K562 (cell line): ENCODE results near the gene IL12RB1. TPM values are rescaled to one million over a fixed set of nuclear protein-coding genes. Genes with fewer than 3 reads are reported as not detected.

Experiments
- ATAC-seq: fragments of 200-7000 bp; cut with Tn5 transposase; 3 replicates; pipeline ENCODE4 v1.9.1; 2020; ENCODE audit warnings: moderate library complexity
- BruUV-seq: library from RNA; stranded (reverse); fragments of 400-500 nt; replicated peaks from 2 replicates; lab custom pipeline; 2021; lab: Mats Ljungman, UMichigan
- CTCF ChIA-PET: fragments of 300-600 bp; formaldehyde crosslinking; extraction: SDS; loops from one replicate; lab custom pipeline; 2021; ENCODE audit warnings: low intra/inter-chr PET ratio; lab: Yijun Ruan, JAX
- POLR2A ChIA-PET: fragments of 300-600, 350-650 bp; sonication (Branson Sonifier 250); formaldehyde crosslinking; extraction: SDS; loops from one replicate; lab custom pipeline; 2021; ENCODE audit warnings: antibody characterized with exemption, inconsistent platforms; lab: Yijun Ruan, JAX
- DNase-seq, 4 experiments: peaks; one replicate each; pipeline versions ENCODE4 v3.0.0 to v3.0.0-alpha.2; 2011 to 2018; ENCODE audit warnings: low spot score in 3 of 4, mixed read lengths in 3 of 4; ENCODE audit errors: extremely low read depth in 1 of 4
- FAIRE-seq: peaks from 2 replicates; lab custom pipeline; 2011; peaks lifted over from hg19 to GRCh38; lab: Jason Lieb, UNC
- H2AFZ ChIP-seq: 2 replicates; pipeline ENCODE4 v1.6.0; 2011; ENCODE audit warnings: low read depth, low read length, control low read depth, inconsistent platforms
- H3K27ac ChIP-seq: fragments of 200-600 bp; 3 replicates; pipeline ENCODE4 v1.8.0; 2011; ENCODE audit warnings: low read depth, mild to moderate bottlenecking, control low read depth, inconsistent platforms, low read length, moderate library complexity, mixed read lengths; ENCODE audit errors: extremely low read depth
- H3K27me3 ChIP-seq, 2 experiments: fragments of 300-600 bp in 1 of 2; 2 replicates in 1 of 2; 3 replicates in 1 of 2; pipeline versions ENCODE4 v1.6.0 to v1.8.0; 2011; ENCODE audit warnings: inconsistent platforms in 2 of 2, low read length in 2 of 2, mild to moderate bottlenecking in 1 of 2, mixed read lengths in 1 of 2, moderate library complexity in 1 of 2; ENCODE audit not compliant: control insufficient read depth in 2 of 2, insufficient read depth in 2 of 2
- H3K36me3 ChIP-seq: fragments of 300-600 bp; 3 replicates; pipeline ENCODE4 v1.8.0; 2011; ENCODE audit warnings: mild to moderate bottlenecking, low read length, inconsistent platforms; ENCODE audit not compliant: control insufficient read depth, insufficient read depth
- H3K4me1 ChIP-seq, 2 experiments: fragments of 200-600 bp in 1 of 2; replicated peaks in 1 of 2; 2 replicates in 1 of 2; 3 replicates in 1 of 2; pipeline versions ENCODE4 v1.5.1 to v1.8.0; 2011; ENCODE audit warnings: inconsistent platforms in 2 of 2, low read length in 2 of 2, mild to moderate bottlenecking in 1 of 2, mixed read lengths in 1 of 2, moderate library complexity in 1 of 2; ENCODE audit not compliant: control insufficient read depth in 2 of 2, insufficient read depth in 2 of 2
- H3K4me2 ChIP-seq: 2 replicates; pipeline ENCODE4 v1.6.1; 2011; ENCODE audit warnings: low read length, control low read depth, inconsistent platforms, mixed read lengths; ENCODE audit not compliant: insufficient read depth
- H3K4me3 ChIP-seq: fragments of 200-600 bp; sonication (generic), shearing (Covaris generic); 2 replicates; pipeline ENCODE4 v1.5.1; 2016; ENCODE audit warnings: control low read depth, inconsistent platforms
- H3K79me2 ChIP-seq: fragments of 200-600 bp; 3 replicates; pipeline ENCODE4 v1.8.0; 2011; ENCODE audit warnings: low read length, inconsistent platforms; ENCODE audit not compliant: control insufficient read depth, insufficient read depth
- H3K9ac ChIP-seq, 2 experiments: 2 replicates each; pipeline versions ENCODE4 v1.6.0 to v1.6.1; 2011; ENCODE audit warnings: low read depth in 2 of 2, low read length in 2 of 2, control low read depth in 1 of 2, inconsistent platforms in 1 of 2, mild to moderate bottlenecking in 1 of 2, mixed read lengths in 1 of 2; ENCODE audit not compliant: insufficient read depth in 1 of 2
- H3K9me1 ChIP-seq: one replicate; pipeline ENCODE4 v1.6.0; 2011; ENCODE audit warnings: inconsistent platforms, mild to moderate bottlenecking, low read length, moderate library complexity; ENCODE audit not compliant: control insufficient read depth, insufficient read depth
- H3K9me3 ChIP-seq: replicated peaks from 2 replicates; pipeline ENCODE4 v1.5.1; 2011; ENCODE audit warnings: low read depth, low read length, inconsistent platforms; ENCODE audit not compliant: control insufficient read depth, insufficient read depth
- H4K20me1 ChIP-seq: replicated peaks from 2 replicates; pipeline ENCODE4 v1.6.1; 2011; ENCODE audit warnings: low read length, inconsistent platforms, mixed read lengths; ENCODE audit not compliant: control insufficient read depth, insufficient read depth
- COPS2 ChIP-seq: fragments of 450-650 bp; conservative IDR thresholded peaks from 2 replicates; pipeline ENCODE4 v1.6.1; 2016; ENCODE audit warnings: mild to moderate bottlenecking, moderate library complexity
- GATAD2B ChIP-seq: fragments of 450-650 bp; IDR thresholded peaks from 2 replicates; pipeline ENCODE4 v1.6.1; 2017; ENCODE audit warnings: mild to moderate bottlenecking, borderline replicate concordance
- HIVEP1 ChIP-seq: fragments of 250-450 bp; sonication (Bioruptor Pico); IDR thresholded peaks from 2 replicates; pipeline ENCODE4 v1.4.0; 2020; ENCODE audit warnings: mild to moderate bottlenecking
- JUN ChIP-seq, 2 experiments: sonication (generic) in 1 of 2; formaldehyde crosslinking in 1 of 2; IDR thresholded peaks; 2 replicates each; pipeline versions ENCODE4 v1.6.1 to v1.8.0; 2012 to 2022; ENCODE audit warnings: borderline replicate concordance in 2 of 2, mild to moderate bottlenecking in 2 of 2, improper control_type of control experiment in 1 of 2, low read depth in 1 of 2, low read length in 1 of 2, missing genetic modification reagents in 1 of 2
- KAT8 ChIP-seq: fragments of 450-650 bp; IDR thresholded peaks from 2 replicates; pipeline ENCODE4 v1.6.1; 2016; ENCODE audit warnings: low read depth, mild to moderate bottlenecking
- LCOR ChIP-seq: sonication (generic); formaldehyde crosslinking; IDR thresholded peaks from 2 replicates; pipeline ENCODE4 v1.8.0; 2022; ENCODE audit warnings: mild to moderate bottlenecking, missing genetic modification reagents
- MAFK ChIP-seq: IDR thresholded peaks from 2 replicates; pipeline ENCODE4 v1.6.1; 2011; ENCODE audit warnings: low read length, improper control_type of control experiment
- MYNN ChIP-seq, 2 experiments: sonication (generic); formaldehyde crosslinking in 1 of 2; IDR thresholded peaks; 2 replicates each; pipeline versions ENCODE4 v1.5.0 to v1.6.1; 2016 to 2020; ENCODE audit warnings: antibody characterized with exemption in 1 of 2, missing genetic modification reagents in 1 of 2
- NR2C2 ChIP-seq, 2 experiments: fragments of 200-800 bp in 1 of 2; sonication (Bioruptor generic) in 1 of 2; sonication (generic) in 1 of 2; formaldehyde crosslinking in 1 of 2; IDR thresholded peaks; 2 replicates each; pipeline versions ENCODE4 v1.6.1 to v1.8.0; 2016 to 2022; ENCODE audit warnings: mild to moderate bottlenecking in 1 of 2, missing compliant biosample characterization in 1 of 2, missing genetic modification characterization in 1 of 2, missing genetic modification reagents in 1 of 2
- RFX5 ChIP-seq: IDR thresholded peaks from 2 replicates; pipeline ENCODE4 v1.6.1; 2011; ENCODE audit warnings: low read depth, mild to moderate bottlenecking, improper control_type of control experiment, low read length
- SMARCC2 ChIP-seq: fragments of 450-650 bp; IDR thresholded peaks from 2 replicates; pipeline ENCODE4 v1.6.1; 2017; ENCODE audit warnings: antibody characterized with exemption, moderate library complexity, mild to moderate bottlenecking, low read depth
- ZNF217 ChIP-seq: sonication (generic); formaldehyde crosslinking; IDR thresholded peaks from 2 replicates; pipeline ENCODE4 v1.8.0; 2022; ENCODE audit warnings: mild to moderate bottlenecking, missing genetic modification reagents
- ZNF766 ChIP-seq: fragments of 200-800 bp; sonication (Bioruptor generic); conservative IDR thresholded peaks from 2 replicates; pipeline ENCODE4 v1.6.1; 2016; ENCODE audit warnings: missing genetic modification characterization, missing compliant biosample characterization
- WGBS: fragments of 100-300 bp; shearing (Covaris generic); methylation state at CpG from one replicate; pipeline ENCODE4 v1.1.6; 2016; ENCODE audit warnings: low coverage, mixed read lengths; ENCODE audit not compliant: insufficient coverage; ENCODE audit errors: missing lambda C conversion rate; 5-methylcytosine and 5-hydroxymethylcytosine counted together
- in situ Hi-C: fragments of 300-500 bp; cut with MboI; formaldehyde crosslinking; loops from 4 replicates; pipeline ENCODE4 v1.15.0; 2018; ENCODE audit warnings: inconsistent platforms, mixed read lengths
- intact Hi-C: fragments of 100-400 bp; cut with micrococcal nuclease; formaldehyde crosslinking; loops from 2 replicates; pipeline ENCODE4 v1.14.2; 2022
- polyA plus RNA-seq, 8 experiments: library from polyadenylated mRNA; depleted of rRNA in 4 of 8; stranded (reverse) in 5 of 8; unstranded in 3 of 8; fragments of >200 nt; fragmentation: Nextera tagmentation in 2 of 8; fragmentation: Illumina TruSeq in 1 of 8; extraction: Ambion mirVana in 2 of 8; extraction: Trizol in 1 of 8; gene quantifications; 2 replicates each; pipeline versions ENCODE4 v1.2.1 to v1.2.3, GENCODE V29; 2011 to 2014; ENCODE audit warnings: inconsistent platforms in 1 of 8, missing spikeins in 1 of 8
- total RNA-seq, 7 experiments: library from RNA; depleted of rRNA in 6 of 7; stranded (reverse); fragments of >200 nt in 6 of 7; fragmentation: Illumina TruSeq in 2 of 7; extraction: Trizol in 2 of 7; gene quantifications; 2 replicates each; pipeline versions ENCODE4 v1.2.1 to v1.2.3, GENCODE V29; 2011 to 2021; ENCODE audit warnings: low replicate concordance in 1 of 7
- TF ChIP-seq, protein P1 (sequence below): fragments of 450-650 bp; IDR thresholded peaks from 2 replicates; pipeline ENCODE4 v1.6.1; 2016; ENCODE audit warnings: borderline replicate concordance
- TF ChIP-seq, protein P2 (sequence below): fragments of 250-450 bp; sonication (Bioruptor Pico); IDR thresholded peaks from 2 replicates; pipeline ENCODE4 v1.9.0; 2021; ENCODE audit warnings: mild to moderate bottlenecking
- TF ChIP-seq, protein P3 (sequence below): IDR thresholded peaks from 2 replicates; pipeline ENCODE4 v1.6.1; 2014; ENCODE audit warnings: antibody characterized with exemption
- TF ChIP-seq, protein P4 (sequence below): fragments of 250-450 bp; sonication (Bioruptor Pico); IDR thresholded peaks from 2 replicates; pipeline ENCODE4 v1.9.0; 2021; ENCODE audit warnings: mild to moderate bottlenecking, inconsistent platforms

IL12RB1 gene
- total and polyA plus RNA-seq, 9 of the 15 experiments (the other 6 are each of a cell fraction or from before 2014, with no cell fraction given) = 0.04 to 0.07 (median 0.06) TPM; not detected in 5

DNA sequence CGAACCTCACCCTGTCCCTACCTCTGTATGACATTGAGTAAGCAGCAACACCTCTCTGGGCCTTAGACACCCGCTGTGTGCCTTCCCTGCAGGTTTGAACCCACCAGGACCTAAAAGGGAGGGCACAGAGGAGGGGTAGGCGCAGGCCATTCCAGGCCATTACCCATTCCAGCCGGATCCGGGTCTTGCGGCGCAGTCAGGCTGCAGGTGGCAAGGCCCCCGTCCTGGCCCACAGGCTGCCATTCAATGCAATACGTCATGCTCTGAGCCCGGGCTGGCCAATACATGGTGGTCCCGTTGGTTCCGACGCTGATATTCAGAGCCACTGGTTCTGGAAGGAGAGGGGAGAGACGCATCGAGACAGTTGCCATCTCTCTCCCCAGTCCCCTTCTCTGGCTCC, 17.4 kb downstream of the IL12RB1 start:
- ATAC-seq (no peak), FAIRE-seq (no peak), DNase-seq (no peak)
- H3K27ac ChIP-seq = no peak overlapping the region
- H3K36me3 ChIP-seq = no peaks in the 10 kb centered on the region
- ChIA-PET CTCF (no interaction called here), POLR2A (no interaction called here)
- no peaks in the 10 kb centered on the region for H3K79me2 ChIP-seq
- H2AFZ ChIP-seq = no peak overlapping the region
- no peak overlapping the region for H3K4me3 ChIP-seq
- in situ Hi-C loops (no loop called here), intact Hi-C loops (loop anchor here (10.0 kb wide), 1 partner anchor 85 kb away; the partner anchor contains the start of gene PIK3R2)
- peaks cover 4 to 15% of the 10 kb centered on the region in 2 experiments; a peak in 4 of 5 replicates for H3K4me1 ChIP-seq
- H3K9me1 ChIP-seq = no peaks in the 10 kb centered on the region
- H4K20me1 ChIP-seq = no peaks in the 10 kb centered on the region
- H3K9me3 ChIP-seq = no peaks in the 10 kb centered on the region
- 27% methylated on average over 4 of the region's 15 CpGs for WGBS
- no peak overlapping the region; a peak in 1 of 4 replicates for H3K9ac ChIP-seq
- no peak overlapping the region for H3K4me2 ChIP-seq
- no TSS peak for BruUV-seq
- peaks cover 3 to 12% of the 10 kb centered on the region in 2 experiments; a peak in 1 of 5 replicates for H3K27me3 ChIP-seq
- TF ChIP-seq, protein P1, sequence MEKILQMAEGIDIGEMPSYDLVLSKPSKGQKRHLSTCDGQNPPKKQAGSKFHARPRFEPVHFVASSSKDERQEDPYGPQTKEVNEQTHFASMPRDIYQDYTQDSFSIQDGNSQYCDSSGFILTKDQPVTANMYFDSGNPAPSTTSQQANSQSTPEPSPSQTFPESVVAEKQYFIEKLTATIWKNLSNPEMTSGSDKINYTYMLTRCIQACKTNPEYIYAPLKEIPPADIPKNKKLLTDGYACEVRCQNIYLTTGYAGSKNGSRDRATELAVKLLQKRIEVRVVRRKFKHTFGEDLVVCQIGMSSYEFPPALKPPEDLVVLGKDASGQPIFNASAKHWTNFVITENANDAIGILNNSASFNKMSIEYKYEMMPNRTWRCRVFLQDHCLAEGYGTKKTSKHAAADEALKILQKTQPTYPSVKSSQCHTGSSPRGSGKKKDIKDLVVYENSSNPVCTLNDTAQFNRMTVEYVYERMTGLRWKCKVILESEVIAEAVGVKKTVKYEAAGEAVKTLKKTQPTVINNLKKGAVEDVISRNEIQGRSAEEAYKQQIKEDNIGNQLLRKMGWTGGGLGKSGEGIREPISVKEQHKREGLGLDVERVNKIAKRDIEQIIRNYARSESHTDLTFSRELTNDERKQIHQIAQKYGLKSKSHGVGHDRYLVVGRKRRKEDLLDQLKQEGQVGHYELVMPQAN = no peak
- no peak for TF ChIP-seq NR2C2 (CRISPR knock-in tag; IDR thresholded peaks at IDR 0.05)
- TF ChIP-seq NR2C2 (tag; IDR thresholded peaks at IDR 0.05) = no peak
- no peak for TF ChIP-seq MAFK
- TF ChIP-seq, protein P2, sequence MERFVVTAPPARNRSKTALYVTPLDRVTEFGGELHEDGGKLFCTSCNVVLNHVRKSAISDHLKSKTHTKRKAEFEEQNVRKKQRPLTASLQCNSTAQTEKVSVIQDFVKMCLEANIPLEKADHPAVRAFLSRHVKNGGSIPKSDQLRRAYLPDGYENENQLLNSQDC = no peak
- TF ChIP-seq, protein P3, sequence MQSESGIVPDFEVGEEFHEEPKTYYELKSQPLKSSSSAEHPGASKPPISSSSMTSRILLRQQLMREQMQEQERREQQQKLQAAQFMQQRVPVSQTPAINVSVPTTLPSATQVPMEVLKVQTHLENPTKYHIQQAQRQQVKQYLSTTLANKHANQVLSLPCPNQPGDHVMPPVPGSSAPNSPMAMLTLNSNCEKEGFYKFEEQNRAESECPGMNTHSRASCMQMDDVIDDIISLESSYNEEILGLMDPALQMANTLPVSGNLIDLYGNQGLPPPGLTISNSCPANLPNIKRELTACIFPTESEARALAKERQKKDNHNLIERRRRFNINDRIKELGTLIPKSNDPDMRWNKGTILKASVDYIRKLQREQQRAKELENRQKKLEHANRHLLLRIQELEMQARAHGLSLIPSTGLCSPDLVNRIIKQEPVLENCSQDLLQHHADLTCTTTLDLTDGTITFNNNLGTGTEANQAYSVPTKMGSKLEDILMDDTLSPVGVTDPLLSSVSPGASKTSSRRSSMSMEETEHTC = no peak
- no peak for TF ChIP-seq KAT8
- no peak for TF ChIP-seq LCOR (CRISPR knock-in tag)
- TF ChIP-seq SMARCC2 = no peak
- no peak for TF ChIP-seq ZNF766 (CRISPR knock-in tag)
- TF ChIP-seq RFX5 = no peak
- no peak for TF ChIP-seq GATAD2B
- no peak for TF ChIP-seq COPS2
- TF ChIP-seq, protein P4, sequence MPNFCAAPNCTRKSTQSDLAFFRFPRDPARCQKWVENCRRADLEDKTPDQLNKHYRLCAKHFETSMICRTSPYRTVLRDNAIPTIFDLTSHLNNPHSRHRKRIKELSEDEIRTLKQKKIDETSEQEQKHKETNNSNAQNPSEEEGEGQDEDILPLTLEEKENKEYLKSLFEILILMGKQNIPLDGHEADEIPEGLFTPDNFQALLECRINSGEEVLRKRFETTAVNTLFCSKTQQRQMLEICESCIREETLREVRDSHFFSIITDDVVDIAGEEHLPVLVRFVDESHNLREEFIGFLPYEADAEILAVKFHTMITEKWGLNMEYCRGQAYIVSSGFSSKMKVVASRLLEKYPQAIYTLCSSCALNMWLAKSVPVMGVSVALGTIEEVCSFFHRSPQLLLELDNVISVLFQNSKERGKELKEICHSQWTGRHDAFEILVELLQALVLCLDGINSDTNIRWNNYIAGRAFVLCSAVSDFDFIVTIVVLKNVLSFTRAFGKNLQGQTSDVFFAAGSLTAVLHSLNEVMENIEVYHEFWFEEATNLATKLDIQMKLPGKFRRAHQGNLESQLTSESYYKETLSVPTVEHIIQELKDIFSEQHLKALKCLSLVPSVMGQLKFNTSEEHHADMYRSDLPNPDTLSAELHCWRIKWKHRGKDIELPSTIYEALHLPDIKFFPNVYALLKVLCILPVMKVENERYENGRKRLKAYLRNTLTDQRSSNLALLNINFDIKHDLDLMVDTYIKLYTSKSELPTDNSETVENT (CRISPR knock-in tag) = no peak
- TF ChIP-seq MYNN (IDR thresholded peaks at IDR 0.05) = no peak
- TF ChIP-seq MYNN (CRISPR knock-in tag; IDR thresholded peaks at IDR 0.05) = no peak
- no peak for TF ChIP-seq HIVEP1 (CRISPR knock-in tag)
- no peak for TF ChIP-seq ZNF217
- TF ChIP-seq JUN (IDR thresholded peaks at IDR 0.05; ENCODE audit: borderline replicate concordance, low read depth, low read length) = no peak
- no peak for TF ChIP-seq JUN (CRISPR knock-in tag; IDR thresholded peaks at IDR 0.05; ENCODE audit: borderline replicate concordance)
